Measurements from ENCODE around the gene MYO3B. TPM values are rescaled to one million over a fixed set of nuclear protein-coding genes. Genes with fewer than 3 reads are reported as not detected.

Gene MYO3B
- total RNA-seq, 1 experiment from 2014 or later = 0.52 TPM

DNA sequence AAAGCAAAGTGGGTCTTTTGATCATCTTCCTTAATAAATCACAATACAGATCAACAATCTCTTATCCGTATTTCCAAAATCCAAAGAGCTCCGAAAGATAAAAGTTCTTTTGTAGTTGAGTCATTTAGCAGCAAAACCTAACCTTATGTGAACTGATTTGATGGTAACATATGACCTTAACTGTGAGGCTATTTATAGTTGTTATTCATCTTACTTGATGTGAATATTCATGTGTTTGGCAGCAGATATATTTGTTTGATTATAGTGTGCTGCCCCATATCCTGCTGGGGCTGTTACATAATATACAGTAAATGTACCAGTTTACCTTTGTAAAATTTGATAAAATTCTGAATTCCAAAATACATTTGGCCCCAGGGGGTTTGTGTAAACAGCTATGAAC lies 158.5 kb downstream of the MYO3B start:
- H3K27me3 ChIP-seq (replicated peaks; ENCODE audit: insufficient read depth, low read depth, low read length, poor library complexity) = no peaks in the 10 kb centered on the region
- ChIA-PET CTCF (no interaction called here), POLR2A (ENCODE audit: low non-redundant PET) (no interaction called here)
- H3K27ac ChIP-seq (ENCODE audit: low read depth, low read length, poor library complexity, severe bottlenecking) = no peak overlapping the region
- TF ChIP-seq, protein P1, sequence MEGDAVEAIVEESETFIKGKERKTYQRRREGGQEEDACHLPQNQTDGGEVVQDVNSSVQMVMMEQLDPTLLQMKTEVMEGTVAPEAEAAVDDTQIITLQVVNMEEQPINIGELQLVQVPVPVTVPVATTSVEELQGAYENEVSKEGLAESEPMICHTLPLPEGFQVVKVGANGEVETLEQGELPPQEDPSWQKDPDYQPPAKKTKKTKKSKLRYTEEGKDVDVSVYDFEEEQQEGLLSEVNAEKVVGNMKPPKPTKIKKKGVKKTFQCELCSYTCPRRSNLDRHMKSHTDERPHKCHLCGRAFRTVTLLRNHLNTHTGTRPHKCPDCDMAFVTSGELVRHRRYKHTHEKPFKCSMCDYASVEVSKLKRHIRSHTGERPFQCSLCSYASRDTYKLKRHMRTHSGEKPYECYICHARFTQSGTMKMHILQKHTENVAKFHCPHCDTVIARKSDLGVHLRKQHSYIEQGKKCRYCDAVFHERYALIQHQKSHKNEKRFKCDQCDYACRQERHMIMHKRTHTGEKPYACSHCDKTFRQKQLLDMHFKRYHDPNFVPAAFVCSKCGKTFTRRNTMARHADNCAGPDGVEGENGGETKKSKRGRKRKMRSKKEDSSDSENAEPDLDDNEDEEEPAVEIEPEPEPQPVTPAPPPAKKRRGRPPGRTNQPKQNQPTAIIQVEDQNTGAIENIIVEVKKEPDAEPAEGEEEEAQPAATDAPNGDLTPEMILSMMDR (conservative IDR thresholded peaks at IDR 0.05; ENCODE audit: low read depth, low read length) = no peak
- no peak for TF ChIP-seq EZH2 (IDR thresholded peaks at IDR 0.05; ENCODE audit: borderline replicate concordance, low read depth, low read length, poor library complexity, severe bottlenecking)
- no peak overlapping the region for H3K4me3 ChIP-seq (ENCODE audit: low read depth, low read length, poor library complexity, severe bottlenecking)
- BruUV-seq (replicated peaks) = no TSS peak
- H3K4me1 ChIP-seq (ENCODE audit: insufficient read depth, low read length, poor library complexity, severe bottlenecking) = peaks cover 8% of the 10 kb centered on the region
- intact Hi-C loops (cut with micrococcal nuclease; ENCODE audit: unreplicated experiment) = no loop called here
- H3K9me3 ChIP-seq (ENCODE audit: low read depth, low read length, poor library complexity, severe bottlenecking) = no peaks in the 10 kb centered on the region
- no peaks in the 10 kb centered on the region for H3K36me3 ChIP-seq (ENCODE audit: insufficient read depth, low read length, poor library complexity, severe bottlenecking)
- DNase-seq (ENCODE audit: low spot score) = no peak

DNA sequence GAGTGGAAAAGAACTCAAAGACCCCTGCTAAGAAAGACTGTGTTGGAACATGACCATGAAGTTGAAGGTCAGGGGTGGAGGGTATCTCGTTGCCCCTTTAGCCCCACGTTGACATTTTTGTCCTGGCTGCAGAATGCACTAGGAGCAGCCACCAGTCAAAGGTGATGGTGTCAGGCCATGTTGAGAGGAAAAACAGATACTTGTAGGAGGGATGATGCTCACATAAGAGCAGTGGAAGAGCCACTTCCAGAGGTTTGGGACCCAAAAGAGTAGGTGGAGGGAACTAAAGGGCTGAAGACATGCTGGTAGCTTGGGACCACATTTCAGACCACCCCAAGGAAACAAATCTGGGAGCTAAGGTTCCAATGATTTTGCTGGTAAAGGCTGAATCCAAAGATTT lies 159.0 kb downstream of the MYO3B start:
- no TSS peak for BruUV-seq (replicated peaks)
- Histone ChIP-seq H3K4me1 (ENCODE audit: insufficient read depth, low read length, poor library complexity, severe bottlenecking) (peaks cover 8% of the 10 kb centered on the region), H3K9me3 (ENCODE audit: low read depth, low read length, poor library complexity, severe bottlenecking) (no peaks in the 10 kb centered on the region), H3K27ac (ENCODE audit: low read depth, low read length, poor library complexity, severe bottlenecking) (no peak overlapping the region), H3K27me3 (replicated peaks; ENCODE audit: insufficient read depth, low read depth, low read length, poor library complexity) (no peaks in the 10 kb centered on the region), H3K36me3 (ENCODE audit: insufficient read depth, low read length, poor library complexity, severe bottlenecking) (no peaks in the 10 kb centered on the region), H3K4me3 (ENCODE audit: low read depth, low read length, poor library complexity, severe bottlenecking) (no peak overlapping the region)
- ChIA-PET POLR2A (ENCODE audit: low non-redundant PET) (no interaction called here), CTCF (no interaction called here)
- TF ChIP-seq, protein P1 (conservative IDR thresholded peaks at IDR 0.05; ENCODE audit: low read depth, low read length) = no peak
- no peak for TF ChIP-seq EZH2 (IDR thresholded peaks at IDR 0.05; ENCODE audit: borderline replicate concordance, low read depth, low read length, poor library complexity, severe bottlenecking)
- intact Hi-C loops (cut with micrococcal nuclease; ENCODE audit: unreplicated experiment) = no loop called here
- DNase-seq (ENCODE audit: low spot score) = no peak

DNA sequence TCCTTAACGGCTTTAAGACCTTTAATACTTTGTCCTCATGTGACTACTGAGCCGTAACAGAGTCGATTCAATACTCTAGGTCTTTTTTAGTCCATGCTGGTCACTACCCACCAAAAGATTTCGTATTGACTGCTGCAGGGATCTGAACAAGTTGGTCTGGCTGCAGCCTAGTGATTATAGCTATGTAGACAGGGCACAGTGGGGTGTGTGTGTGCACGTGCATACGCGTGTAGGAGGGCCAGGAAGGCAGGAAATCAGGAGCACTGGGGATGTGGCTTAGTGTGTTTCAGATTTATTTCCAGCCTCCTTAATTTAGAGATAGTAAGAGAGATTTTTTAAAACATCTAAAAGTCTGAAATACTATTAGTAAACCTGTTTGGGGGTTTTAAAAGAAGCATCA lies 161.4 kb downstream of the MYO3B start:
- Histone ChIP-seq H3K27me3 (replicated peaks; ENCODE audit: insufficient read depth, low read depth, low read length, poor library complexity) (no peaks in the 10 kb centered on the region), H3K4me3 (ENCODE audit: low read depth, low read length, poor library complexity, severe bottlenecking) (no peak overlapping the region), H3K27ac (ENCODE audit: low read depth, low read length, poor library complexity, severe bottlenecking) (no peak overlapping the region), H3K9me3 (ENCODE audit: low read depth, low read length, poor library complexity, severe bottlenecking) (no peaks in the 10 kb centered on the region), H3K36me3 (ENCODE audit: insufficient read depth, low read length, poor library complexity, severe bottlenecking) (no peaks in the 10 kb centered on the region), H3K4me1 (ENCODE audit: insufficient read depth, low read length, poor library complexity, severe bottlenecking) (peaks cover 8% of the 10 kb centered on the region)
- no TSS peak for BruUV-seq (replicated peaks)
- DNase-seq (ENCODE audit: low spot score) = peak; percentile 33
- POLR2A ChIA-PET (ENCODE audit: low non-redundant PET) = no interaction called here
- CTCF ChIA-PET = no interaction called here
- TF ChIP-seq, protein P1 (conservative IDR thresholded peaks at IDR 0.05; ENCODE audit: low read depth, low read length) = no peak
- no peak for TF ChIP-seq EZH2 (IDR thresholded peaks at IDR 0.05; ENCODE audit: borderline replicate concordance, low read depth, low read length, poor library complexity, severe bottlenecking)
- intact Hi-C loops (cut with micrococcal nuclease; ENCODE audit: unreplicated experiment) = no loop called here
